ENCODE data around the gene MIGA1. TPM values are rescaled to one million over a fixed set of nuclear protein-coding genes. Genes with fewer than 3 reads are reported as not detected.
"Not testable (repeated sequence)": the region's sequence is repeated elsewhere in the genome, so short reads cannot be mapped to it uniquely, and the experiment has no call there.

Gene MIGA1
- total RNA-seq, 1 donor from 2014 or later: 14.5 TPM

- peaks cover 9% of the 10 kb centered on the region for H3K4me1 Mint-ChIP-seq (ENCODE audit: unreplicated experiment)
- H3K27ac Mint-ChIP-seq: no peak overlapping the region
- H3K4me3 Mint-ChIP-seq: no peak overlapping the region
- no peaks in the 10 kb centered on the region for H3K9me3 Mint-ChIP-seq
- TF ChIP-seq, protein P1, sequence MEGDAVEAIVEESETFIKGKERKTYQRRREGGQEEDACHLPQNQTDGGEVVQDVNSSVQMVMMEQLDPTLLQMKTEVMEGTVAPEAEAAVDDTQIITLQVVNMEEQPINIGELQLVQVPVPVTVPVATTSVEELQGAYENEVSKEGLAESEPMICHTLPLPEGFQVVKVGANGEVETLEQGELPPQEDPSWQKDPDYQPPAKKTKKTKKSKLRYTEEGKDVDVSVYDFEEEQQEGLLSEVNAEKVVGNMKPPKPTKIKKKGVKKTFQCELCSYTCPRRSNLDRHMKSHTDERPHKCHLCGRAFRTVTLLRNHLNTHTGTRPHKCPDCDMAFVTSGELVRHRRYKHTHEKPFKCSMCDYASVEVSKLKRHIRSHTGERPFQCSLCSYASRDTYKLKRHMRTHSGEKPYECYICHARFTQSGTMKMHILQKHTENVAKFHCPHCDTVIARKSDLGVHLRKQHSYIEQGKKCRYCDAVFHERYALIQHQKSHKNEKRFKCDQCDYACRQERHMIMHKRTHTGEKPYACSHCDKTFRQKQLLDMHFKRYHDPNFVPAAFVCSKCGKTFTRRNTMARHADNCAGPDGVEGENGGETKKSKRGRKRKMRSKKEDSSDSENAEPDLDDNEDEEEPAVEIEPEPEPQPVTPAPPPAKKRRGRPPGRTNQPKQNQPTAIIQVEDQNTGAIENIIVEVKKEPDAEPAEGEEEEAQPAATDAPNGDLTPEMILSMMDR (conservative IDR thresholded peaks at IDR 0.05): no peak
- H3K36me3 Mint-ChIP-seq: peaks cover 27% of the 10 kb centered on the region
- no peaks in the 10 kb centered on the region for H3K27me3 Mint-ChIP-seq
- DNase-seq (ENCODE audit: extremely low spot score, unreplicated experiment): no peak
Observed at GRCh38 chr1:77744576-77744975, 34.9 kb upstream of the MIGA1 start.

DNA sequence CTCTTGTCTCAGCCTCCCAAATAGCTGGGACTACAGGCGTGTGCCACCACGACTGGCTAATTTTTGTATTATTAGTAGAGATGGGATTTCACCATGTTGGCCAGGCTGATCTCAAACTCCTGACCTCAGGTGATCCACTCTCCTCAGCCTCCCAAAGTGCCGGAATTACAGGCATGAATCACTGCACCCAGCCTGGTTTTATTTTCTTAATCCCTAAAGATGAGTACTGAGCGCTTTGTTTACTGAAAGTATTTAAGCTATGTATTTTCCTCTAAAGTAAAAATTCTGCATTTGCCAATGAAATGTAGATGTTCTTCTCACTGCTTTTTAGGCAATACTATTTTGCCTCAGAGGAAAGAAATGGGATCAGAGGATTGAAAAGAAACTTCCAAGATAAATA, 30.0 kb upstream of the MIGA1 start:
- DNase-seq (ENCODE audit: extremely low spot score, unreplicated experiment); H3K27me3 Mint-ChIP-seq; H3K4me1 Mint-ChIP-seq (ENCODE audit: unreplicated experiment); H3K4me3 Mint-ChIP-seq; H3K9me3 Mint-ChIP-seq; H3K27ac Mint-ChIP-seq: not testable (repeated sequence)
- peaks cover 21% of the 10 kb centered on the region for H3K36me3 Mint-ChIP-seq

- H3K27ac Mint-ChIP-seq: peak overlapping the region; percentile 37
- H3K9me3 Mint-ChIP-seq: no peaks in the 10 kb centered on the region
- H3K36me3 Mint-ChIP-seq: peaks cover 3% of the 10 kb centered on the region
- peak overlapping the region; percentile 99 for H3K4me3 Mint-ChIP-seq
- DNase-seq (ENCODE audit: extremely low spot score, unreplicated experiment): no peak
- H3K27me3 Mint-ChIP-seq: no peaks in the 10 kb centered on the region
- TF ChIP-seq, protein P1 (conservative IDR thresholded peaks at IDR 0.05): no peak
- H3K4me1 Mint-ChIP-seq (ENCODE audit: unreplicated experiment): peaks cover 23% of the 10 kb centered on the region
Observed at GRCh38 chr1:77756052-77756754, 23.2 kb upstream of the MIGA1 start.

DNA sequence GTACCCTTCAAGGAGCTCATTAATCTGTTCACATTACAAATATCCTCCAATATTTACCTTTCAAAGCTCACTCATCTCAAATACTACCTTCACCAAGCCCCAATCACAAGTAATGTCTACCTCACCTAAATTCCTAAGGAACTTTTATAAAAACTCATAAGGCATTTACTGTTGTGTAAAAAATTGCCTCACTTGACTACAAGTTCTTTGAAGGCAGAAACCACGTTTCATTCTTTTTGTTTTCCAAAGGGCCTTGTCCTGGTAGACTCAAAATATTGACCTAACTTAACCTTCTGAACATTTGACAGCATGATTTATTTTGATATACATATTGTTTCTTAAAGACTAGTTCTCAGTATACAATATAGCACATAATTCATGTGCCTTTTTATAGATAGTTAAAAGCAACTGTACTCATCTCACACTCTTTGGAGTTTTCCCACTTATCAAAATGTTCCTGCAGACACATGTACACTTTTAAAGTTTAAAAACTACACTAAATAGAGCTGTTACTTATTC, 22.3 kb upstream of the MIGA1 start:
- H3K9me3 Mint-ChIP-seq: no peaks in the 10 kb centered on the region
- H3K27ac Mint-ChIP-seq: peak overlapping the region; percentile 37
- H3K27me3 Mint-ChIP-seq: no peaks in the 10 kb centered on the region
- peaks cover 3% of the 10 kb centered on the region for H3K36me3 Mint-ChIP-seq
- peaks cover 23% of the 10 kb centered on the region for H3K4me1 Mint-ChIP-seq (ENCODE audit: unreplicated experiment)
- TF ChIP-seq, protein P1 (conservative IDR thresholded peaks at IDR 0.05): no peak
- peak overlapping the region; percentile 99 for H3K4me3 Mint-ChIP-seq
- DNase-seq (ENCODE audit: extremely low spot score, unreplicated experiment): no peak

DNA sequence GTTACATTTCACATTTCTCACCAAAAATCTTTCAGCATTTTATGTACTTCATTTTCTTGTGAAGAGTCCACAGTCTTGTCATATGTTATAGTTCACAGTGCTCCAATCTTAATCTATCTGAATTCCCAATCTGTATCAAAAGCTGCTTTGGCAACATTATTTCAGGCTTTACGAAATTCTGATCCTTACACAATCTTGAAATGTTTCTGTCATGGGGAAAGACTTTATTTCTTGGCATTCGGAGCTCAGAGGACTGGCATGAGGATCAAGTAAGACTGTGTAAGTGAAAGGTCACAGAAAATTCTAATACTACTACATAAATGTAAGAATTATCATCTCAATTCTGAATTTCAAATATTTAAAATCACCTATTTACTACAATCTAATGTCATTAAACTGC, 21.8 kb upstream of the MIGA1 start:
- TF ChIP-seq, protein P1 (conservative IDR thresholded peaks at IDR 0.05): no peak
- peak overlapping the region; percentile 33 for H3K27ac Mint-ChIP-seq
- H3K36me3 Mint-ChIP-seq: peaks cover 3% of the 10 kb centered on the region
- H3K9me3 Mint-ChIP-seq: no peaks in the 10 kb centered on the region
- DNase-seq (ENCODE audit: extremely low spot score, unreplicated experiment): no peak
- no peaks in the 10 kb centered on the region for H3K27me3 Mint-ChIP-seq
- H3K4me3 Mint-ChIP-seq: peak overlapping the region; percentile 99
- peaks cover 23% of the 10 kb centered on the region for H3K4me1 Mint-ChIP-seq (ENCODE audit: unreplicated experiment)

Data from type B pancreatic cell (in vitro differentiated cells).